RWPE2 (cell line): ENCODE results near the gene LAMA4.

ENCODE experiments used
- ATAC-seq: fragments of 200-7000 bp; cut with Tn5 transposase; 3 replicates; pipeline ENCODE4 v1.9.1; 2021; ENCODE audit warnings: low read depth
- DNase-seq: peaks from one replicate; pipeline ENCODE4 v3.0.0-alpha.2; 2020; ENCODE audit warnings: low spot score
- H3K27ac ChIP-seq: fragments of 450-650 bp; 2 replicates; pipeline ENCODE4 v1.5.1; 2017; ENCODE audit warnings: mild to moderate bottlenecking; ENCODE audit not compliant: poor library complexity, severe bottlenecking
- H3K27me3 ChIP-seq: fragments of 250-450 bp; sonication (Bioruptor Pico); 2 replicates; pipeline ENCODE4 v1.5.1; 2021; ENCODE audit warnings: mild to moderate bottlenecking, moderate library complexity; ENCODE audit not compliant: insufficient read depth, poor library complexity, severe bottlenecking
- H3K36me3 ChIP-seq: fragments of 250-450 bp; sonication (Bioruptor Pico); 2 replicates; pipeline ENCODE4 v1.5.1; 2020; ENCODE audit warnings: low read depth, mild to moderate bottlenecking, moderate library complexity
- H3K4me1 ChIP-seq: fragments of 250-450 bp; sonication (Bioruptor Pico); 2 replicates; pipeline ENCODE4 v1.5.1; 2021; ENCODE audit warnings: mild to moderate bottlenecking, moderate library complexity; ENCODE audit not compliant: insufficient read depth, poor library complexity, severe bottlenecking
- H3K4me3 ChIP-seq: fragments of 250-450 bp; sonication (Bioruptor Pico); 2 replicates; pipeline ENCODE4 v1.5.1; 2021; ENCODE audit warnings: mild to moderate bottlenecking, moderate library complexity; ENCODE audit not compliant: severe bottlenecking
- H3K9me3 ChIP-seq: fragments of 250-450 bp; sonication (Bioruptor Pico); 2 replicates; pipeline ENCODE4 v1.5.1; 2021; ENCODE audit warnings: mild to moderate bottlenecking, moderate library complexity; ENCODE audit not compliant: severe bottlenecking
- TF ChIP-seq, protein P1 (sequence below): fragments of 450-650 bp; IDR thresholded peaks from one replicate; pipeline ENCODE4 v1.5.1; 2017; ENCODE audit warnings: mild to moderate bottlenecking, moderate library complexity; ENCODE audit not compliant: poor library complexity, severe bottlenecking

Gene LAMA4

GRCh38 chr6:112130878-112131277, 123.5 kb downstream of the LAMA4 start:
- DNase-seq (no peak), ATAC-seq (no peak; the same call in 2 of the 3 replicates)
- Histone ChIP-seq H3K4me3 (no peak overlapping the region), H3K27ac (no peak overlapping the region), H3K27me3 (peaks cover 3% of the 10 kb centered on the region), H3K4me1 (no peaks in the 10 kb centered on the region), H3K9me3 (no peaks in the 10 kb centered on the region), H3K36me3 (no peaks in the 10 kb centered on the region)
- TF ChIP-seq, protein P1, sequence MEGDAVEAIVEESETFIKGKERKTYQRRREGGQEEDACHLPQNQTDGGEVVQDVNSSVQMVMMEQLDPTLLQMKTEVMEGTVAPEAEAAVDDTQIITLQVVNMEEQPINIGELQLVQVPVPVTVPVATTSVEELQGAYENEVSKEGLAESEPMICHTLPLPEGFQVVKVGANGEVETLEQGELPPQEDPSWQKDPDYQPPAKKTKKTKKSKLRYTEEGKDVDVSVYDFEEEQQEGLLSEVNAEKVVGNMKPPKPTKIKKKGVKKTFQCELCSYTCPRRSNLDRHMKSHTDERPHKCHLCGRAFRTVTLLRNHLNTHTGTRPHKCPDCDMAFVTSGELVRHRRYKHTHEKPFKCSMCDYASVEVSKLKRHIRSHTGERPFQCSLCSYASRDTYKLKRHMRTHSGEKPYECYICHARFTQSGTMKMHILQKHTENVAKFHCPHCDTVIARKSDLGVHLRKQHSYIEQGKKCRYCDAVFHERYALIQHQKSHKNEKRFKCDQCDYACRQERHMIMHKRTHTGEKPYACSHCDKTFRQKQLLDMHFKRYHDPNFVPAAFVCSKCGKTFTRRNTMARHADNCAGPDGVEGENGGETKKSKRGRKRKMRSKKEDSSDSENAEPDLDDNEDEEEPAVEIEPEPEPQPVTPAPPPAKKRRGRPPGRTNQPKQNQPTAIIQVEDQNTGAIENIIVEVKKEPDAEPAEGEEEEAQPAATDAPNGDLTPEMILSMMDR: no peak

DNA sequence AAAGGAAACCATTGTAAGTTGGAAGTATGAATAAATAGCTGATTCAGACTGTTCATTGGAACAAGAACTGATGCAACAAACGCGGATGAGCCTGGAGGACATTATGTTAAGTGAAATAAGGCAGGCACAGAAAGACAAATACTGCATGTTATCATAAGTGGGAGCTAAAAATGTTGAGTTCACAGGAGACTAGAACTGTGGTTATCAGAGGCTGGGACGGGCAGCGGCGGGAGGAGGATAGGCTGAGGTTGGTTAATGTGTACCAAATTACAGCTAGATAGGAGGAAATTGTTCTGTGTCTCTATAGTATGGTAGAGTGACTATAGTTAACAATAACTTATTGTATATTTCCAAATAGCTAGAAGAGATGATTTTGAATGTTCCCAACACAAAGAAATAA, 126.2 kb downstream of the LAMA4 start:
- Histone ChIP-seq H3K27me3 (no peaks in the 10 kb centered on the region), H3K4me1 (no peaks in the 10 kb centered on the region), H3K36me3 (no peaks in the 10 kb centered on the region), H3K27ac (no peak overlapping the region), H3K9me3 (no peaks in the 10 kb centered on the region), H3K4me3 (no peak overlapping the region)
- DNase-seq (no peak), ATAC-seq (no peak)
- TF ChIP-seq, protein P1: no peak

DNA sequence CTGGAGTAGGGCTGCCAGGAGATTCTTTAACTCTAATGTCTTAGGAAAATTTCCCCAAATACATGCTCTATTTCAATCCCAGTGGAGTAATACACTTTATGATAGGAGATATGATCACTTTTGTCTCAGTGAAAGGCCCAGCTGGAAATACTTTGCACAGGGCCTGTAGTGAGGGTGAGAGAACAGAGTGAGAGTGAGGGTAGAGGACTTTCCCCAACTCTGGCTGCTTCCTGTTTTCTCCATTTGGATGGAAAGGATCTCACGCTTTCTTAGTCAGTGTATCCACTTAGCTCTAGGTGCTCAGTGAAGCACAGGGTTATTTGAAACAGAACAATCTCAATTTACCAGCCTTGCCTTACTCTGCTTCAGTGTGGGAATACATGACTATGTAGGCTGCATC, 130.4 kb downstream of the LAMA4 start:
- DNase-seq: no peak
- H3K27ac ChIP-seq: no peak overlapping the region
- H3K4me1 ChIP-seq: no peaks in the 10 kb centered on the region
- TF ChIP-seq, protein P1: no peak
- no peak overlapping the region for H3K4me3 ChIP-seq
- H3K36me3 ChIP-seq: no peaks in the 10 kb centered on the region
- ATAC-seq: no peak
- no peaks in the 10 kb centered on the region for H3K9me3 ChIP-seq
- no peaks in the 10 kb centered on the region for H3K27me3 ChIP-seq

DNA sequence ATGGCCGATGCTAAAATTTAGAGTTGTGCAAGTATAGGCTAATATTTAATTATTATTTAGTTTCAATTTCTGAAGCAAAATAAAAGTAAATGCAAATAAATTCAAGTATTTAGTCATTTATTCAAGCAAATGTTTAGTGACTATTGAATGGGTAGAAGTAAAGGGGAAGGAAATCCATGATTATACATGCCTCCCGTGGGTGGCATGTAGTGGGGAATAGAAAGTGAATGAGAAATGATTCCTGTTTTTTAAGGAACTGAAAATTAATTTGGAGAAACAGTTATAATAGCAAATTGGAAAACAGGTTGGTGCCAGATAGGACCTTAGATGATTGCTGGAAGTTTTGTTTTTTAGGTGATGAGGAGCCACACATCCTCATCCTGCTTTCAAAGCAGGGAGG, 131.6 kb downstream of the LAMA4 start:
- TF ChIP-seq, protein P1: no peak
- Histone ChIP-seq H3K36me3 (no peaks in the 10 kb centered on the region), H3K4me1 (no peaks in the 10 kb centered on the region), H3K9me3 (no peaks in the 10 kb centered on the region), H3K4me3 (no peak overlapping the region), H3K27ac (no peak overlapping the region), H3K27me3 (no peaks in the 10 kb centered on the region)
- no peak for ATAC-seq
- DNase-seq: no peak

GRCh38 chr6:112118034-112118433, 136.3 kb downstream of the LAMA4 start:
- Histone ChIP-seq H3K4me3 (no peak overlapping the region), H3K9me3 (no peaks in the 10 kb centered on the region), H3K36me3 (no peaks in the 10 kb centered on the region), H3K27me3 (no peaks in the 10 kb centered on the region), H3K27ac (no peak overlapping the region), H3K4me1 (peaks cover 6% of the 10 kb centered on the region)
- DNase-seq (no peak), ATAC-seq (no peak)
- TF ChIP-seq, protein P1: no peak
